Hepatocyte (in vitro differentiated cells): ENCODE results near the gene HK2.

Experiments used
- EZH2 ChIP-seq: fragments of 200-600 bp; sonication (generic); IDR thresholded peaks from 2 replicates; pipeline ENCODE4 v1.6.1; 2016; ENCODE audit warnings: antibody characterized with exemption, mild to moderate bottlenecking, borderline replicate concordance
- TF ChIP-seq, protein P1 (sequence below): fragments of 200-600 bp; sonication (generic); IDR thresholded peaks from 2 replicates; pipeline ENCODE4 v1.5.1; 2016; ENCODE audit warnings: antibody characterized with exemption, mild to moderate bottlenecking; ENCODE audit not compliant: poor library complexity

GRCh38 chr2:74849228-74849892, 15.4 kb downstream of the HK2 start:
- TF ChIP-seq, protein P1, sequence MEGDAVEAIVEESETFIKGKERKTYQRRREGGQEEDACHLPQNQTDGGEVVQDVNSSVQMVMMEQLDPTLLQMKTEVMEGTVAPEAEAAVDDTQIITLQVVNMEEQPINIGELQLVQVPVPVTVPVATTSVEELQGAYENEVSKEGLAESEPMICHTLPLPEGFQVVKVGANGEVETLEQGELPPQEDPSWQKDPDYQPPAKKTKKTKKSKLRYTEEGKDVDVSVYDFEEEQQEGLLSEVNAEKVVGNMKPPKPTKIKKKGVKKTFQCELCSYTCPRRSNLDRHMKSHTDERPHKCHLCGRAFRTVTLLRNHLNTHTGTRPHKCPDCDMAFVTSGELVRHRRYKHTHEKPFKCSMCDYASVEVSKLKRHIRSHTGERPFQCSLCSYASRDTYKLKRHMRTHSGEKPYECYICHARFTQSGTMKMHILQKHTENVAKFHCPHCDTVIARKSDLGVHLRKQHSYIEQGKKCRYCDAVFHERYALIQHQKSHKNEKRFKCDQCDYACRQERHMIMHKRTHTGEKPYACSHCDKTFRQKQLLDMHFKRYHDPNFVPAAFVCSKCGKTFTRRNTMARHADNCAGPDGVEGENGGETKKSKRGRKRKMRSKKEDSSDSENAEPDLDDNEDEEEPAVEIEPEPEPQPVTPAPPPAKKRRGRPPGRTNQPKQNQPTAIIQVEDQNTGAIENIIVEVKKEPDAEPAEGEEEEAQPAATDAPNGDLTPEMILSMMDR: no peak
- no peak for TF ChIP-seq EZH2
